PC-9 (cell line): ENCODE data around the gene RIMS3. TPM values are rescaled to one million over a fixed set of nuclear protein-coding genes. Genes with fewer than 3 reads are reported as not detected.

Experiments used
- BruUV-seq: library from RNA; stranded (reverse); fragments of 400-500 nt; replicated peaks from 2 replicates; lab custom pipeline; 2021; lab: Mats Ljungman, UMichigan
- CTCF ChIA-PET: fragments of 300-600 bp; sonication (Branson Sonifier 250); formaldehyde crosslinking; loops from one replicate; lab custom pipeline; 2022; ENCODE audit warnings: antibody characterized with exemption; lab: Charles Lee
- POLR2A ChIA-PET: fragments of 300-600 bp; sonication (Branson Sonifier 250); formaldehyde crosslinking; loops from one replicate; lab custom pipeline; 2022; ENCODE audit warnings: antibody characterized with exemption; ENCODE audit not compliant: unreplicated experiment; lab: Charles Lee
- DNase-seq, 2 experiments: peaks; one replicate each; pipeline versions ENCODE4 v3.0.0 to v3.0.0-alpha.2; 2015 to 2022; ENCODE audit warnings: mixed read lengths in 1 of 2
- H2AFZ ChIP-seq: fragments of 200-600 bp; sonication (generic); 2 replicates; pipeline ENCODE4 v1.8.1; 2017; ENCODE audit warnings: antibody characterized with exemption
- H3F3A ChIP-seq: fragments of 200-600 bp; sonication (generic); 2 replicates; pipeline ENCODE4 v1.8.1; 2017; ENCODE audit warnings: antibody characterized with exemption, mild to moderate bottlenecking, low read depth; ENCODE audit not compliant: insufficient read depth
- H3K27ac ChIP-seq: fragments of 200-600 bp; sonication (generic); 2 replicates; pipeline ENCODE4 v1.6.1; 2016; ENCODE audit warnings: mixed run types
- H3K27me3 ChIP-seq: fragments of 200-600 bp; sonication (generic); 2 replicates; pipeline ENCODE4 v1.6.1; 2016; ENCODE audit warnings: low read depth, mixed run types; ENCODE audit not compliant: insufficient read depth
- H3K36me3 ChIP-seq: fragments of 200-600 bp; sonication (generic); 2 replicates; pipeline ENCODE4 v1.6.1; 2016; ENCODE audit warnings: low read depth, mixed run types
- H3K4me1 ChIP-seq: fragments of 200-600 bp; sonication (generic); replicated peaks from 2 replicates; pipeline ENCODE4 v1.6.1; 2016; ENCODE audit warnings: mixed run types; ENCODE audit not compliant: insufficient read depth
- H3K4me2 ChIP-seq: fragments of 200-600 bp; sonication (generic); 2 replicates; pipeline ENCODE4 v1.6.1; 2017; ENCODE audit warnings: mixed run types
- H3K4me3 ChIP-seq: fragments of 200-600 bp; sonication (generic); 2 replicates; pipeline ENCODE4 v1.6.1; 2016; ENCODE audit warnings: mixed run types
- H3K79me2 ChIP-seq: fragments of 200-600 bp; sonication (generic); 2 replicates; pipeline ENCODE4 v1.6.1; 2017; ENCODE audit warnings: low read depth, mixed run types
- H3K9me2 ChIP-seq: fragments of 200-600 bp; sonication (generic); 2 replicates; pipeline ENCODE4 v1.8.1; 2017; ENCODE audit warnings: mild to moderate bottlenecking; ENCODE audit not compliant: insufficient read depth
- H3K9me3 ChIP-seq: fragments of 200-600 bp; sonication (generic); 2 replicates; pipeline ENCODE4 v1.8.1; 2016; ENCODE audit warnings: low read depth; ENCODE audit not compliant: insufficient read depth
- H4K20me1 ChIP-seq: fragments of 200-600 bp; sonication (generic); 2 replicates; pipeline ENCODE4 v1.8.1; 2017; ENCODE audit not compliant: insufficient read depth
- EZH2 ChIP-seq: fragments of 200-600 bp; sonication (generic); IDR thresholded peaks from 2 replicates; pipeline ENCODE4 v1.8.0; 2017; ENCODE audit warnings: antibody characterized with exemption, low read depth
- intact Hi-C: fragments of 100-400 bp; cut with micrococcal nuclease; formaldehyde crosslinking; loops from one replicate; pipeline ENCODE4 v1.10.0; 2022; ENCODE audit not compliant: unreplicated experiment
- total RNA-seq: library from RNA; stranded (reverse); gene quantifications from 2 replicates; pipeline ENCODE4 v1.2.3, GENCODE V29; 2021
- TF ChIP-seq, protein P1 (sequence below): fragments of 200-600 bp; sonication (generic); conservative IDR thresholded peaks from 2 replicates; pipeline ENCODE4 v1.6.1; 2017; ENCODE audit warnings: mixed run types, antibody characterized with exemption, mild to moderate bottlenecking, moderate library complexity

Gene RIMS3
- total RNA-seq, 1 experiment from 2014 or later, result 12.9 TPM

DNA sequence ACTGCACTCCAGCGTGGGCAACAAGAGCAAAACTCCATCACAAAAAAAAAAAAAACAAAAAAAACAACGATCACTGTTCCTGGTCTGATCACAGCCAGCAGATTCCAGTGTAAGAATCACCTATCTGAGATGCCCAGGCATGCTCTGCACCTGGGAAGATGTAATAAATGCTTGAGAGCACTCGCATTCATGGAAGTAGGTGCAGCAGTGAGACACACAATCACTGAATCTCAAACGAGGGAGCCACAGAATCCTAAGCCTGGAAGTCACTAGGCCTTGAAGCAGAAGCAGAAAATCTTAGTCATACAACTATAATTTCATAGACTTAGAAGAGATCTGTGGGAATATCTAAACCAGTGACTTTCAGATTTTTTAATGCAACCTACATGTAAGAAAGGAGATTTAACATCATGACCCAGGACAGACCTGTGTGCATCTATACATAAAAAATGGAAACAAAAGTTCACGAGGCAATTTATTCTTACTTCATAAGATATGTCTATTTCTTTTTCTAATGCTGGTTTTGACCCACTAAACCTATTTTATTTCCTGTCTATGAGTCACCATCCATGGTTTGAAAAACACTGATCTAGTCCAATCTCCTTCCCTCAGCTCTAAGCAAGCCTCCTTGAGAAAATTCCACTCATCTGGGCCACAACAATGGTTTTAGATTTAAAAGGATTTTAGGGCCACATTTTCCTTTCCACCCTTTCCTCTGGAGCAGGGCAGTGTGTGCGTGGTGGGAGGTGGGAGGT is 30.4 kb downstream of the RIMS3 start:
- Histone ChIP-seq H3K4me1 (no peaks in the 10 kb centered on the region), H3K36me3 (no peaks in the 10 kb centered on the region), H2AFZ (no peak overlapping the region), H4K20me1 (no peaks in the 10 kb centered on the region), H3K4me3 (no peak overlapping the region), H3K79me2 (no peaks in the 10 kb centered on the region), H3K9me2 (no peaks in the 10 kb centered on the region), H3F3A (no peaks in the 10 kb centered on the region), H3K27ac (no peak overlapping the region), H3K27me3 (no peaks in the 10 kb centered on the region), H3K9me3 (no peaks in the 10 kb centered on the region), H3K4me2 (no peak overlapping the region)
- BruUV-seq, result no TSS peak
- no peak for DNase-seq
- TF ChIP-seq EZH2, result no peak
- TF ChIP-seq, protein P1, sequence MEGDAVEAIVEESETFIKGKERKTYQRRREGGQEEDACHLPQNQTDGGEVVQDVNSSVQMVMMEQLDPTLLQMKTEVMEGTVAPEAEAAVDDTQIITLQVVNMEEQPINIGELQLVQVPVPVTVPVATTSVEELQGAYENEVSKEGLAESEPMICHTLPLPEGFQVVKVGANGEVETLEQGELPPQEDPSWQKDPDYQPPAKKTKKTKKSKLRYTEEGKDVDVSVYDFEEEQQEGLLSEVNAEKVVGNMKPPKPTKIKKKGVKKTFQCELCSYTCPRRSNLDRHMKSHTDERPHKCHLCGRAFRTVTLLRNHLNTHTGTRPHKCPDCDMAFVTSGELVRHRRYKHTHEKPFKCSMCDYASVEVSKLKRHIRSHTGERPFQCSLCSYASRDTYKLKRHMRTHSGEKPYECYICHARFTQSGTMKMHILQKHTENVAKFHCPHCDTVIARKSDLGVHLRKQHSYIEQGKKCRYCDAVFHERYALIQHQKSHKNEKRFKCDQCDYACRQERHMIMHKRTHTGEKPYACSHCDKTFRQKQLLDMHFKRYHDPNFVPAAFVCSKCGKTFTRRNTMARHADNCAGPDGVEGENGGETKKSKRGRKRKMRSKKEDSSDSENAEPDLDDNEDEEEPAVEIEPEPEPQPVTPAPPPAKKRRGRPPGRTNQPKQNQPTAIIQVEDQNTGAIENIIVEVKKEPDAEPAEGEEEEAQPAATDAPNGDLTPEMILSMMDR, result no peak
- ChIA-PET CTCF (no interaction called here), POLR2A (interaction anchor here (0.7 kb wide), 1 partner anchor 294 kb away, joined by 3 read pairs; no protein-coding TSS in a partner anchor)
- intact Hi-C loops, result no loop called here

DNA sequence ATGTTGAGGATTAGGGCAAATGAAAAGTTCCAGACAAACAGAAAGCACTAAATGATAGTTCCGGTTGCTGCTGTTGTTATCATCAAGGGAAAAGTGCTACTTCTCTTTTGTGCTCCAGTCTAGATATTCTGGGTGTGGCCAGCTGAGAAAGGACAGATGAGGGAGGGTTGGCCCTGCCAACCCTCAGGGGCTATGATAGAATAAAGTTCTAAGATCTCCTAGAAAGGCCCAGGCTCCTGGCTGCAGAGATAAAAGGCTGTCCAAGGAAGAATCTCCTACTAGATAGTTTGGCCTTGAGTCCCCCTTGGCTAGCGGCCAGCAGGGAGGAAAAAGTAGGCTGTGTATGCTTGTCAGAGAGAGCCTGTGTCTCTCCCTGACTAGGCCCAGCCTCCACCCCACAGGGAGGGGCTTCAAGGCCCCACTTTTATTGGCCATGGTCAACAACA is 31.5 kb downstream of the RIMS3 start:
- CTCF ChIA-PET, result interaction anchor here (0.7 kb wide), 1 partner anchor 11 kb away, joined by 4 read pairs; no protein-coding TSS in a partner anchor
- Histone ChIP-seq H3F3A (no peaks in the 10 kb centered on the region), H2AFZ (no peak overlapping the region), H3K4me1 (peaks cover 4% of the 10 kb centered on the region; the same call in 1 of the 2 replicates), H3K9me2 (no peaks in the 10 kb centered on the region), H3K27ac (no peak overlapping the region), H3K36me3 (no peaks in the 10 kb centered on the region), H3K4me2 (no peak overlapping the region), H3K79me2 (no peaks in the 10 kb centered on the region), H3K9me3 (no peaks in the 10 kb centered on the region), H3K4me3 (no peak overlapping the region), H4K20me1 (no peaks in the 10 kb centered on the region), H3K27me3 (no peaks in the 10 kb centered on the region)
- BruUV-seq, result no TSS peak
- intact Hi-C loops, result no loop called here
- TF ChIP-seq, protein P1, result no peak
- TF ChIP-seq EZH2, result no peak
- no peak for DNase-seq
- POLR2A ChIA-PET, result no interaction called here

DNA sequence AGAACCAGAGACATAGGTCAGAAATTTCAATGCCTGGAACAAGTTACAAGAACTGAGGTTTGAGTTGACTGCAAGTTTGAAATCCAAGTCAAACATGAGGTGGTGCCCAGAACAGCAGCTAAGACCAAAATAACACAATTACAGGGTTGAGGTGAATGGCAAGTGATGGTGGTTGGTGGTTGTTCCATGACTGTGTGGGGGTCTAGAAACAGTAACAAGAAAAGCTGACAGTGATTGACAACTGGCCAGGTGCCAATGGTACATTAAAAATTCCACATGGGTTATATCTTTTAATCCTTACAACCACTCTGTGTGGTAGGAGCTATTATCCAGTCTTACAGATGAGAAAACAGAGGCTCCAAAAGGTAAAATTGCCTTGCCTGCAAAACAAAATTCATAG is 32.0 kb downstream of the RIMS3 start:
- CTCF ChIA-PET, result interaction anchor here (0.7 kb wide), 1 partner anchor 10 kb away, joined by 4 read pairs; no protein-coding TSS in a partner anchor
- Histone ChIP-seq H3K9me2 (no peaks in the 10 kb centered on the region), H3K79me2 (no peaks in the 10 kb centered on the region), H3K4me2 (no peak overlapping the region), H2AFZ (no peak overlapping the region), H3K9me3 (no peaks in the 10 kb centered on the region), H3K4me1 (peaks cover 9% of the 10 kb centered on the region; the same call in 1 of the 2 replicates), H3F3A (peaks cover 3% of the 10 kb centered on the region; the same call in 1 of the 2 replicates), H3K27me3 (no peaks in the 10 kb centered on the region), H3K27ac (no peak overlapping the region), H3K4me3 (no peak overlapping the region), H4K20me1 (no peaks in the 10 kb centered on the region), H3K36me3 (no peaks in the 10 kb centered on the region)
- no TSS peak for BruUV-seq
- TF ChIP-seq EZH2, result no peak
- TF ChIP-seq, protein P1, result no peak
- POLR2A ChIA-PET, result no interaction called here
- no peak for DNase-seq
- intact Hi-C loops, result no loop called here
